ENCODE results near the gene HUNK.
"Not testable (repeated sequence)": the region's sequence is repeated elsewhere in the genome, so short reads cannot be mapped to it uniquely, and the experiment has no call there.

Gene HUNK

DNA sequence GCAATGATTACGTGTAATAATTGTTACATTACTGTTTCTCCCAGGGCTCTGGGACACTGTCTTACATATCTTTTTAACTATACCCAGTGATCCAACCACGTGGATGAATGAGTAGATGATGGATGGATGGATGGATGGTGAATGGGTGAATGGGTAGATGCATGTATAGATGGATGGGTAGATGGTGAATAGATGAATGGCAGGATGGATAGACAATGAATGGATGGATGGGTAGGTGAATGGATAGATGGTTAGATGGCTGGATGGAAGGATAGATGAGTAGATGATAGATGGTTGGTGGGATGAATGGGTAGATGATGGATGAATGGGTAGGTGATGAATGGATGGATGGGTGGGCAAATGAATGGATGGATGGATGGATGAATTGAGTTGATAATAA is 135.9 kb downstream of the HUNK start:
- no peak for DNase-seq

DNA sequence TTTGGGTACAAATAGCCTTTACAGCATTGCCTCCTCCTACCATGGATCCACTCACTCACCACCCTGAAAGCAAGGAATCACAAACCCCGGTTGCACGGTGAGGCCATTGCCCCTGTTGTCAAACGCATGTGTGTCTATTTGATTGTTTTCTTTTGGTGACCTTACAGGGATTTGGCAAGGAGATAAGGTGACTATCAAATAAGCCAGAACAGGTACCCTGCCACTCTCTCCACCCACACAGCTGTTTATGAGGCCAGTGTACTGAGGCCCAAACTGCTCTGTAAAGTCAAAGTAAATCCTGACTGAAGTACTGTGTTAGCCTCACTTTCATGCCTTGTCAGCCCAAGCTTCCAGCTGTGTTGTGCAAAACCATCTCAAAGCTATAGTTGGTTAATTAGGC is 136.4 kb downstream of the HUNK start:
- DNase-seq = no peak

DNA sequence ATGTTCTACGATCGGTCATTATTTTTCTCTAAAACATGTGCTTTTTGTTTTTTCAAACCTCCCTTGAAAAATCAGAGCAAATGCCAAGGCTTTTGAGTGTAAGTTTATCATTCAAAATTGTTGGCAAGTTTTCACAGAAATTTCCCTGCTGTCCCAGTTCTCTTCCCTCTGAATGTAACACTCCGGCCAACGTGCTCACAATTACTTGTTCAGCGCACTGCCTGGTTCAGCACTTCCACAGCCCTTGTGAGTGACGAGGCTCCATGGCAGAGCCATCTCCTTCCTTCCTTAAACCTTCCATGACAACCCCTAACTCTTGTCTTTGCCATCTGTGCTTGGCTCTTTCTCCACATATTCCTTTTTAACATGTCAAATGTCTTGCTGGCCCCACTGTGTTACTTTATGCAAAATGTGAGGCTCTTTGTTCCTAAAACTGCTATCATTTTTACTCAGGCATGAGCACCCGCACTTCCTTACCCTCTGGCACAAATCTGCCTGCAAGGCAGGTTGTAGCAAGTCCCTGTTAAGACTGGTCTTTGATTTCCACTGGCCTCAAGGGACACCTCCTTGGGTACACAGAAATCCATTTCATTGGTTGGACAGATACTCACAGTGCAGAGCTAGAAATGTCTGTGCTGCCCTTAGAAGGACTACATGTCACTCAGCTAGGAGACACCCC is 142.8 kb downstream of the HUNK start:
- no peak for DNase-seq

DNA sequence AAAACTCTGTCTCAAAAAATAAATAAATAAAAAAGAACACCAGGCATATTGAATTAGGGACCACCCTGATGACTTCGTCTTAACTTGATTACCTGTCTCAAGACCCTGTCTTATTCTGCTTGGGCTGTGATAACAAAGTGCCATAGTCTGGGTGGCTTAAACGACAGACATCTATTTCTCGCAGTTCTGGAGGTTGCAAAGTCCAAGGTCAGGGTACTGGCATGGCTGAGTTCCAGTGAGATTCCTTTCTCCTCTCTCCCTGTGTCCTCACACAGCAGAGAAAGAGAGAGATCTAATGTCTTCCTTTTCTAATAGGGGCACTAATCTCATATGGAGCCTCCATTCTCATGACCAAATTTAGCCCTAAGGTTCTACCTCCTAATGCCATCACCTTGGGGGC is 145.6 kb downstream of the HUNK start:
- no peak for DNase-seq

DNA sequence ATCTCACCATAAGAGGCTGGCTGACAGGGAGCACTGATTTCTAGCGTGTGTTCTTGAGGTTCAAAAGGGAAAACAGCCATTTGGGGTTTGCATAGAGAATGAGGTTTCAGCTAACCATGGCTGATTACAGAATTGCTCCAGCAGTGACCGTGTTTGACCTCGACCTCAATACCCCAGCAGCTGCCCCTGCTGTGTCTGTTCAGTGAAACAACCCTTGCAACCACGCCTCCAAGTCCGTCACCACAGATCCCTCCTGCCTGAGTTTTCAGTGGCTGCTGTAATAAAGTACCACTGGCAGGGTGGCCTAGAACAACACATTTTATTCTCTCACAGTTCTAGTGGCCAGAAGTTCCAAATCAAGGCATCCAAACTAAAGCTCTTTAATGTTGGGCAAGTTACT is 147.7 kb downstream of the HUNK start:
- DNase-seq = no peak

DNA sequence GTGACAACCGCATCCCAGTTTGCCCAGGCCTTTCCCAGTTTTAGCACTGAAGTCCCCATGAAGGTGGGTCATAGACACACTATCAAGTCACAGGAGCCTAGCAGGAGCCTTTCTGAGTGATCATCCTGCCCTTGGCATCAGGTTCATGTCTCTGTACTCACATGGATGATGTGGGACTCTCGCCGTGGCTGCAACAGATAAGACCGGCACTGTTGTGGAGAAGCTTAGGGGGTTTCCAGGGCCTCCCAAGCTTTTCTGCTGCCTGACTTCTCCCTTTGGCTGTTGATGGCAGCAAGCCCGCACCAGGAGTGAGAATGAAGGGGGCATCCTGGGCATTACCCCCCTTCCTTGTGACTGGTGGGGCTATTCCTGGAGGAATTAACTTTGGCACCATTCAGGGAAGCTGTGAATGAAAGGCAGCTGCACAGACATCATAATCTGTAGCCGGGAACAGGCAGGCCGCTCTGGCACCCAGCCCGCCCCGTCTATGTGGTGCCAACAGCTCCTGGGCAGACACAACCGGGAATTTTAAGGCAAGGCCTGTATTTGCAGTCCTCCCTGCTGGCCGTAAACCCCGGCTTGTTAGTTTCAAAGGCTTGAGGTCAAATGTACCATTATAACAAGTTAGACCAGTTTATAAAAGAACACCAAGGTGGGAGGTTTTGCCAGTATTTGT is 148.6 kb downstream of the HUNK start:
- DNase-seq = no peak

DNA sequence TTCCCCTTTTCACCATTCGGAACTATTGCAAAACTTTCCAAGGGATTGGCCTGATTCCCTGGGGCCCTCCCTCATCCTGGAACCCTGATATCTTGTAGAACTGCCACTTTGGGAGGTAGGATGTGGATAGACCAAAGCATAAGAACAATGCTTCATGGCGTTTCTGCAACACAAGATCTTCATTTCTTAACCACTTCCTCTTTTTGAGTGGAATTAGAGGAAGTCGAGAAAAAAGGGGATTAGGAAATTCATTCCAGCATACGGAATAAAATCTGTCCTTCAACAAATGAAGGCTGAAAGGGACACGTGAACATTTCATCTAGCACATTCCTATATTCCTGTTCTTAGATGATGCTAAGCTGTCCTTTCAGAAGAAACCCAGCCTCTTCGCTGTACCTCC is 149.3 kb downstream of the HUNK start:
- DNase-seq = no peak

DNA sequence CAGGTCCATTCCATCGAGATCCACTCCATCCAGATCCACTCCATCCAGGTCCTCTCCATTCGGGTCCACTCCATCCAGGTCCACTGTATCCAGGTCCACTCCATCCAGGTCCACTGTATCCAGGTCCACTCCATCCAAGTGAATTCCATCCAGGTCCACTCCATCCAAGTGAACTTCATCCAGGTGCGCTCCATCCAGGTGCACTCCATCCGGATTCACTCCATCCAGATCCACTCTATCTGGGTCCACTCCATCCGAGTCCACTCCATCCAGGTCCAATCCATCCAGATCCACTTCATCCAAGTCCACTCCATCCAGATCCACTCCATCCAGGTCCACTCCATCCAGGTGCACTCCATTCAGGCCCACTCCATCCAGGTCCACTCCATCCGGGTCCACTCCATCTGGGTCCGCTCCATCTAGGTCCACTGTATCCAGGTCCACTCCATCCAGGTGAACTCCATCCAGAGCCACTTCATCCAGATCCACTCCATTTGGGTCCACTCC is 157.4 kb downstream of the HUNK start:
- no peak for DNase-seq

DNA sequence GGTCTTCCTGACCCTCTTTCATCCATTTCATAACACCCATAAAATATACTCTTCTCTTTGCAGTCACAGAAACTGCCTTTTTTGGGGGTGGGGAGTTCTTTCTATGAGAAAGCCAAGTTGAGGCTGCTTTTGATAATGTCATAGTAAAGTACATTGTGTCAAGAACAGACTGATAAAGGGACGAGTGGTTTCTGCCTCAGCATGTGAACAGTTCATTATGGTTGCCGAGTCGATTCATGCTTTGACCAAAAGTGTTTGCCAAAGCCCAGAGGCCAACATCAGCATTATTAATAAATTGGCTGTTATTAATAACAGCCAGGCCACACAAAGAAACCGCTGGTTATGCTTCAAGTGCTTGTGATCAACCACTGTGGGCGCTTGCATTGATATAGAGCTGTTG is 162.0 kb downstream of the HUNK start:
- no peak for DNase-seq

DNA sequence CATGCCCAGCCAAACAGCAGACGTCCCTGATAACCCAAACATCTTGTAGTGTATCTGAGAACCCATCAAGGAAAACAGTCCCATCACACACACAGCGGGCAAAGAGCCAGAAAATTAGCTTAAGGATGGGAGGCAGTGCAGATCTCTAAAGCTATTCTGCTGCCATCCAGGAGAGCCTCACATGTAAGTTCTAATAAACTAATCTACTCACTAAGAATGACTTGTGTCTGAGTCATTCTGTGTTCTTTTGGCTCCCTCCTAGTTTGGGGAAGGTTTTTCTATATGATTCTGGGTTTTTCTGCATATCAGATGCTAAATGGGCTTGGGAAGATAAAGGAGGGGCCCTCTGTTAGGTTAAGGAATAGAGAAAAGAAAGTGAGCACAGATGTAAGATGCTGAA is 162.8 kb downstream of the HUNK start:
- DNase-seq = no peak

DNA sequence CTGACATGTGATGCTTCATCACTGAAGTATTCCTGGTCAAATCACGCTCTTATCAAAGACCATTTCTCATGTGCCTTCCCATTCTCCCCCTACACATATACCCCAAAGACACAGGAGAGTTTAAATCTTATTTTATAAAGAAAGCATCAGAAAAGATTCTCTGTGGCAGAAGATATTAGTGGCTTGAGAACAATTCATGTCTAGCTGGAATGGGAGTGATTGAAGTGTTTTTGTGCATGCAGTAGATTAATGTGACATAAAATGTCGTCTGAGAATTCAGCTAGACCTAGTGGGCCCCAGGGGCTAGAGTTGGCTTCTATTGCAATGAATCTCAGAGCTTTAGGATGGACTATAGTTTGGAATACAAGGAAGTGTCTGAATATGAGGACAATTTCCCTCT is 163.9 kb downstream of the HUNK start:
- no peak for DNase-seq

DNA sequence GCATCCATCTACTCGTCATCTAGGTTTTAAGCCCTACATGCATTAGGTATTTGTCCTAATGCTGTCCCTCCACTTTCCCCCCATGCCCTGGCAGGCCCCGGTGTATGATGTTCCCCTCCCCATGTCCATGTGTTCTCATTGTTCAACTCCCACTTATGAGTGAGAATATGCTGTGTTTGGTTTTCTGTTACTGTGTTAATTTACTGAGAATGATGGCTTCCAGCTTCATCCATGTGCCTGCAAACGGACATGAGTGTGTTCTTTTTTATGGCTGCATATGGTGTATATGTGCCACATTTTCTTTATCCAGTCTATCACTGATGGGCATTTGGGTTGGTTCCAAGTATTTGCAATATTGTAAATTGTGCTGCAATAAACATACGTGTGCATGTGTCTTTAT is 165.9 kb downstream of the HUNK start:
- DNase-seq = not testable (repeated sequence)

DNA sequence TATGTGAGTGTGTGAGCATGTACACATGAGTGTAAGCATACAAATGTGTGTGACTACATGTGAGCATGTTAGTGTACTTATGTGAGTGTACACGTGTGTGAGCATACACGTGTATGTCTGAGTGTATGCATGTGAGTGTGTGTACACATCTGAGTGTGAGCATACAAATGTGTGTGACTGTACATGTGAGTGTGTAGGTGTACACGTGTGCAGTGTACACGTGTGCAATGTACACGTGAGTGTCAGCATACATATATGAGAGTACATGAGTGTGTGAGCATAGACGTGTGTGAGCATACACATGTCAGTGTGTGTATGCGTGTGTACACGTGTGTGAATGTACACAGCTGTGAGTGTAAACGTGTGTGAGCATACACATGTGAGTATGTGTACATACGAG is 170.6 kb downstream of the HUNK start:
- DNase-seq = no peak

DNA sequence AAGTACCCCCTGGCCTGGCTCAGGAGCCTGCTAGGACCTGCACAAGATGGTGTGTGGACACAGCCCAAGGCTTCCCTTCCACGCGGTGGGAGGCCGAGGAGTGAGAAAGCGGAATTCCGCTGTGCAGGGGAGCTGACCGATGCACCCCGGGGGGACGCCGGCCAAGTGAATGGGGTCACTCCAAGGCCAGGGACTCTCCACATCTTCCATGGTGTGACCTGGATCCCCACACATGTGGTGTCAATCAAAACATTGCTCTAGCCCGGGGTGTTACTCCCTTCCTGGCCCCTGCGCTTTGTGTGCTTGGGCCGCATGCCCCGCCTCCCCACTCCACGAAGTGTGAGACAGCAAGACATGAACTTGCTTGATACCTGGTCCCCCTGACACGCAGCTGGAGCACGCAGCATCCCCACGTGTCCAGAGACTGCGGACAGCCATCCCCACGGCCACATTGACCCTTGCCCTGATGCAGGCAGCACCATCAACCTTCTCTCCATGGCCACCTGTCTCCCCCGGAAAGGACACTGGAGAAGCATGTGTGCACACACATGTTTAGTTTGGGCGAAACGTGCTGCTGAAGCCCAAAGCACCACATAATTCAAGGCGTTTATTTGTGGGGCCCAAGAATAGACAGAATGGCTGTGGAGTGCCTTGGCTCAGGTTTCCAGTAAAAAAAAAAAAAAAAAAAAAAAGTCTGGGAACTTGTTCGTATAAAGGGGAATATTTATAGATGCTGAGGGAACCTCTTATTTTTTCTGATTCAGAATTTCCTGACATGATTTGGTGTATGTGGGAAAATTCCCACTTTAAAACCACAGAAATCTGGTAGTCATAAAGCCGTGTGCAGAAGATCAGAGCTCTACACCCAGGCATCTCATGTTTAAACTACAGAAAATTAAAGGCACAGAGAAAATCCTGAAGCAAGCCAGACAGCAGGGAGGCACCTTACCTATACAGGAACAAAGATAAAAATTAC is 171.7 kb downstream of the HUNK start:
- no peak for DNase-seq

DNA sequence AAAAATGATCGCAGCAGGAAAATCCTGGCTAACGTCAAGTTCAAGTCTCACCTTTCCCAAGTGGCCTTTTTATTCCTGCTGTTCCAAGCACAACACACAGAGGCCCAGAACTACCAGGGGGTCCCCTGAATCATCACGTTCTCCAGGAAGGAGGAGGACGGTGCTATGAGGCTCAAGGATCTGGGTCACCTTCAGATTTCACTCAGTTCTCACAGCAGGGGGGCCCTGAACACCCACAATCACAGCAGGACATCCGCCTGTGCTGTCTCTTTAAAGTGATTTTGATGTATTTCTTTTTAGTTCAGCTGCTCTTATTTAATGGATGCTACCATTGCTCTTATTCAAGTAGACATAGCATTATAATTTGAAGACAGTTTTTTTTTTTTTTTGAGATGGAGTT is 173.4 kb downstream of the HUNK start:
- no peak for DNase-seq

DNA sequence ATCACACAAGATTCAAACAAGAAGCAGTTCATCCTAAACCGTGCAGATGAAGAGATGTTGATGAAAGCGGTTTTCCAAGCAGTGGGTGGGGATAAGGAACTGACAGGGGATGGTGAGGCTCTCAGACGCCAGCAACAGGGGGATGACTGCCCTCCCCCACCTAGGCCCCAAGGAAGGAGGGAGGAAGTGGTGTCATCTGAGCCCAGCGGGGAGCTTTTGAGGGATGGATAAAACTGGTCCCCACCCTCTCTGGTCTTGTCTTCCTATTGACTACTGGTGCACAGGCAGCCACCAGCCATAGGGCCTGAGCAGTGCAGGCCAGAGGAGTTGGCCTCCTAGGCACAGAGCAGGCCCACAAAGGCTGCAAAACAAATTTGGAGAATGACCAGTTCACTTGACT is 175.5 kb downstream of the HUNK start:
- DNase-seq = no peak
